LNCAP (cell line): ENCODE data around the gene TLE2.

Experiments used
- TF ChIP-seq, protein P1 (sequence below): fragments of 450-650 bp; IDR thresholded peaks from 2 replicates; pipeline ENCODE4 v1.5.1; 2017; ENCODE audit warnings: mild to moderate bottlenecking

Gene TLE2

DNA sequence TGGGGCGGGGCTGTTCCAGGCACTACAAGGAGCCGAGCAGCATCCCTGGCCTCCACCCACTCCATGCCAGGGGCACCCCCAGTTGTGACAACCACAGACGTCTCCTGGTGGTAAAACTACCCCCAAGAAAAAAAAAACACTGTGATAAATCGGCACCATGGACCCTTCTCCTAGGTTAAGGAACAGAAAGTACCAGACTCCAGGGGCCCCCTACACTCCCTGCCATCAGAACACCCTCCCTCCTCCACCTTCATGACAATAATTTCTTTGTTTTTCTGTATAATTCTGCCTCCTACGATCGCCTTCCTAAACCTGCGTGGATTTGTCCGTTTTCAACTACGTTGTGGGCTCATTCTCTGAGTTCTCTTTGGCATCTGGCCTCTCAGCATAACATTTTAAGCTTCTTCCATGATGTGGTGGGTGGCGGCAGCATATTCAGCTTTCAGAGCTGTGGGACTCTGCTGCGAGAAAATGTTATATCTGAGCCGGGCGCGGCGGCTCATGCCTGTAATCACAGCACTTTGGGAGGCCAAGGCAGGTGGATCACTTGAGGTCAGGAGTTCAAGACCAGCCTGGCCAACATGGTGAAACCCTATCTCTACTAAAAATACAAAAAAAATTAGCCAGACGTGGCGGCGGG lies 8.6 kb downstream of the TLE2 start:
- TF ChIP-seq, protein P1, sequence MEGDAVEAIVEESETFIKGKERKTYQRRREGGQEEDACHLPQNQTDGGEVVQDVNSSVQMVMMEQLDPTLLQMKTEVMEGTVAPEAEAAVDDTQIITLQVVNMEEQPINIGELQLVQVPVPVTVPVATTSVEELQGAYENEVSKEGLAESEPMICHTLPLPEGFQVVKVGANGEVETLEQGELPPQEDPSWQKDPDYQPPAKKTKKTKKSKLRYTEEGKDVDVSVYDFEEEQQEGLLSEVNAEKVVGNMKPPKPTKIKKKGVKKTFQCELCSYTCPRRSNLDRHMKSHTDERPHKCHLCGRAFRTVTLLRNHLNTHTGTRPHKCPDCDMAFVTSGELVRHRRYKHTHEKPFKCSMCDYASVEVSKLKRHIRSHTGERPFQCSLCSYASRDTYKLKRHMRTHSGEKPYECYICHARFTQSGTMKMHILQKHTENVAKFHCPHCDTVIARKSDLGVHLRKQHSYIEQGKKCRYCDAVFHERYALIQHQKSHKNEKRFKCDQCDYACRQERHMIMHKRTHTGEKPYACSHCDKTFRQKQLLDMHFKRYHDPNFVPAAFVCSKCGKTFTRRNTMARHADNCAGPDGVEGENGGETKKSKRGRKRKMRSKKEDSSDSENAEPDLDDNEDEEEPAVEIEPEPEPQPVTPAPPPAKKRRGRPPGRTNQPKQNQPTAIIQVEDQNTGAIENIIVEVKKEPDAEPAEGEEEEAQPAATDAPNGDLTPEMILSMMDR: no peak

DNA sequence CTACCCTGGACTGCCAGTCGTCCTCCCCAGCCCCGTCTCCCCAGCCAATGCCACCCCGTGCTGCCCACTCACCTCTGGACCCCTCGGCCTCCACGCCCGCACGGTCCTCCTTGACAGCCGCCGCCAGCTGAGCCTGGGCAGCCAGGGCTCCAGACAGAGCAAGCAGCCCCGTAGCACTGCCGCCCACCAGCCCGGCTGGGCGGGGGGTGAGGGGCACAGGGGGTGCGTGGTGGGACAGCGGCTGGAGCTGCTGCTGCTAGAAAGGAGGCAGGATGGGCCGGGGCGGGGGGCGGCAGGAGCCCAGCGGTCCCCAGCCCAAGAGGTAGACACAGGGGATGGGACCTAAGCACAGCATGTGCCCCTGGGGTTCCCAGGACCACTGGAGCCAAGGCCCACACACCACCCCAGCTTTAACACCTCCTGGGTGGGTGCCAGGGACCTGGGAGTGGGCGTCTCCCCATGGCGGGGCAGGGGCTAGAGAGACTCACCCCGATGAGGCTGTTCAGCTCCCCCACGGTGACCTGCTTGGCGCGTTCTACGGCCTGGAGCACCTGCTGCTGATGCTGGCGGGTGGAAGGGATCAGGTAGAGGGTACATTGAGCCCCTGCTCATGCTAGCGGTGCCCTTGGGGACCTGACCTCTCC lies 9.7 kb downstream of the TLE2 start:
- TF ChIP-seq, protein P1: no peak

DNA sequence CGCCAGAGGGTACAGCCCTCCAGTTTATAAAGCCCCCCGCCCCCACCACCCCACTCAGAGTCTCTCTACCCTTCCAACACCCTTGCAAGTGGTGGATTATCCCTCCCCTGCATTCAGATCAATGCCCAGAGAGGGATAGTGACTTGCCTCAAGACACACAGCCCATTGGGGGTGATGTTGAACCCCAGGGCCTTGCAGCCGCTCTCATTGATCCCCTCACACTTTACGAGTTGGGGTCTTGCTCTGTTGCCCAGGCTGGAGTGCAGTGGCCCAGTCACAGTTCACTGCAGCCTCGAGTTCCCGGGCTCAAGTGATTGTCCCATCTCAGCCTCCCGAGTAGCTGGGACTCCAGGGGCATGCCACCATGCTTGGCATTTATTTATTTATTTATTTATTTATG lies 11.2 kb downstream of the TLE2 start:
- TF ChIP-seq, protein P1: no peak

DNA sequence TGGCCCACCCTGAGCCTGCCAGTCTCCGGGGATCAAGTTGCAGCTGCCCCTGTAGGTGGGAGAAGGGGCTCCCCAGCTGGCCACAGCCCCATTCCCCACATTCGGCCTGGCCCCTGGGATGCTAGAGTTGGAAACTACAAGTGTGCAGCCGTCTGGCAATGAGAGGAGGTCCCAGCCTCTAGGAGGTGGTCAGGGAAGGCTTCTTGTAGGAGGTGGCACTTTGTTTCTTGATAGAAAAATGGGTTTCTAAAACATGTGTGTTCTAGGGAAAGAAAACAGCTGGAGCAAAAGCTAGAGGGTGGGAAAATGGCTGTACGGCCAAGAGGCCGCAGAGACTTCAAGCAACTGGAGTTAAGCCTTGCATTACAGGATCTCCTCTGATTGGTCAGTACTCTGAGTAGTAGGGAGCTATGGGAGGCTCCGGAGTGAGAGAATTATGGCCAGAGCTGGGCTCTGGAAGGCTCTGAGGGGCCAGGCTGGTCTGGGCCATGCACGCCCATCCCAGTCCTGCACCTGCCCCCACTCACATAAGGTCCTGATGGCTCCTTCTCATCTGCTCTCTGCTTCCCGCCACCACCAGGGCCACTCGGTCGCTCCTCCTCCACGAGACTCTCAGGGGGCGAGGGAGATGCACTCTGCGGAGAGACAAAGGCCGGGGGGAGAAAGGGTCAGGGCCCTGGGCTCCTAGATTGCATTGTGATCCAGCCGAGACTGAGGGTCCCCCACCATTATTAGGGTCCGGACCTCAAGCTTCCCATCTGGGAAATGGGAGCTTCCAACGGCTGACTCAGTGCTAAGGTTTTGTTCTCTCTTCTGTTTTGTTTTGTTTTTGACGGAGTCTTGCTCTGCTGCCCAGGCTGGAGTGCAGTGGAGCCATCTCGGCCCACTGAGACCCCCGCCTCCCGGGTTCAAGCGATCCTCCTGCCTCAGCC lies 13.7 kb downstream of the TLE2 start:
- TF ChIP-seq, protein P1: no peak

DNA sequence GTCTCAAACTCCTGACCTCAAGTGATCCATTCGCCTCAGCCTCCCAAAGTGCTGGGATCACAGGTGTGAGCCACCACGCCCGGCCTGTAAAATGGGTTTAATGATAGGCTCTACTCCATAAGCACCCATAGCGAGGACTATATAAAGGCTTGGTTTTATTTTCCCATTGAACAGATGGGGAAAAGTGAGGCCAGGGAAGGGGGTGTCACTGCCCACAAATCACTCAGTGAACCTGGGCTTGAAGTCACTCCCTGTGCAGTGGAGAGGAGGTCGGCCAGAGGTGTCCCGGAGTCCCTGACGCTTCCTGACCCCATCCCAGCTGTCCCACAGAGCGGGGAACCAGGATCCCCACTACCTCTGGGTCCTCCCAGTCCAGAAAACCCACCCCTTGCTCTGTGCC lies 14.9 kb downstream of the TLE2 start:
- TF ChIP-seq, protein P1: no peak

DNA sequence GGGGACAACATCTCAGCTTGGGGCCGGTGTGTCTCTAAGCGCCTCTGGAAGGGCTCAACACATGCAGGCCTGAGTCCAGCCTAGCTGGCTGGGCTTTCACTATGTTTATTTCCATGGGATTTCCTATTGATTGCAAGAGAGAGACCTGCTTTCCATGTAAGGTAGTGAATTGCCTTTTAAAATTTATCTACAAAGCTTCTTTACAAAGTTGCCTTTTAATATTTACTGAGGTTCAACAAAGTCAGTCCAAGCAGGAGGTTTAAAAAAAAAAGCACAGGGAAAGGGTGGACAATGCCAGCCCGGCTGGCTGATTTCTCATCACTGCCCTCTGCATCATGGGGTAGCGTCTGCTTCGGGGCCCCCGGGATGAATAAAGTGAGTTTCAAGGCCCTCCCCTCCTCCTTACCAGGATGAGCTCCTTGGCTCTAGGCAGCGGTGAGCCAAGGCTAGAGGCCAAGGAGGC lies 15.8 kb downstream of the TLE2 start:
- TF ChIP-seq, protein P1: no peak

DNA sequence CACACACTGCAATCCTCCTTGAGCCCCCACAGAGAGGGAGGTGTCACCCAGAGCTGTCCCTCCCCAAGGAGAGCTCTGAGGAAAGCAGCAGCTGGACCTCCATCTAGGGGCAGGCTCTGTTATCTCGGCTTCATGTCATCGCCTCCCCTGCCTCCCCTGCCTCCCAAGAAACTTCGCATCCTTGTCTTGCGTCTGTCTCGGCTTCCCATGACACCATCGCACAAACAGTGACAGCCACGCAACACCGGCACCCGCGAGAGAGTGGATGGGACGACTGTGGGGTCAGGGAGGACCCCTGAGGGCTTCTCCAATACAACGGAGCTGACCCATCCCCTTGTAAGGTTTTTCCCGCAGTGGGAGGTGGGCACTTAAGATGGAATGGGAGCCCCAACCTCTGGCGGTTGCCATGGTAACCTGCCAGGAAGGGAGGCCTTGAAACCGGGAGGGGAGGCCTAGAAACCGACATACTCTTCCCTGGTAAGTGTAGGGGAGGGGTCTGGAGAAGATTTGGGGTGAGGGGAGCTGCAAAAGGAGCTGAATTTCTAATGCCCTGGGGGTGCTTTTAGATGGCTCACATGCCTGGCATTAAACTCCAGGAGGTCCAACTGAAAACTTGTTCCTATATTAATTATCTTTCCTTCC lies 16.3 kb downstream of the TLE2 start:
- TF ChIP-seq, protein P1: no peak
